Neuronal stem cell (in vitro differentiated cells): ENCODE measurements around the gene PXDN.

Source experiments
- DNase-seq: peaks from one replicate; pipeline ENCODE4 v3.0.0-alpha.2; 2013; ENCODE audit warnings: low spot score
- H2AFZ ChIP-seq: one replicate; pipeline ENCODE4 v1.6.1; 2013; ENCODE audit warnings: mild to moderate bottlenecking, low read length, inconsistent platforms
- H2AK5ac ChIP-seq: 2 replicates; pipeline ENCODE4 v1.6.1; 2013; ENCODE audit warnings: low read depth, mild to moderate bottlenecking, inconsistent platforms, low read length, moderate library complexity, mixed read lengths
- H2BK120ac ChIP-seq: 2 replicates; pipeline ENCODE4 v1.6.1; 2013; ENCODE audit warnings: low read depth, mild to moderate bottlenecking, inconsistent platforms, low read length, moderate library complexity, mixed read lengths
- H2BK12ac ChIP-seq: one replicate; pipeline ENCODE4 v1.6.1; 2013; ENCODE audit warnings: low read length, inconsistent platforms
- H2BK15ac ChIP-seq: 2 replicates; pipeline ENCODE4 v1.6.1; 2013; ENCODE audit warnings: mild to moderate bottlenecking, low read length, inconsistent platforms, mixed read lengths
- H2BK5ac ChIP-seq: one replicate; pipeline ENCODE4 v1.6.1; 2013; ENCODE audit warnings: inconsistent platforms, mild to moderate bottlenecking, low read length, moderate library complexity
- H3K14ac ChIP-seq: one replicate; pipeline ENCODE4 v1.6.1; 2013; ENCODE audit warnings: low read length, inconsistent platforms
- H3K18ac ChIP-seq: 2 replicates; pipeline ENCODE4 v1.6.1; 2013; ENCODE audit warnings: low read length, inconsistent platforms
- H3K23ac ChIP-seq: 2 replicates; pipeline ENCODE4 v1.6.1; 2013; ENCODE audit warnings: low read depth, mild to moderate bottlenecking, mixed read lengths, low read length, inconsistent platforms; ENCODE audit not compliant: poor library complexity
- H3K27ac ChIP-seq: replicated peaks from 3 replicates; pipeline ENCODE4 v1.5.1; 2013; ENCODE audit warnings: low read length, inconsistent platforms
- H3K27me3 ChIP-seq, 3 experiments: 2 replicates each; pipeline ENCODE4 v1.6.1; 2013; ENCODE audit warnings: low read length in 3 of 3, mild to moderate bottlenecking in 2 of 3, inconsistent platforms in 1 of 3, low read depth in 1 of 3, mixed read lengths in 1 of 3, moderate library complexity in 1 of 3; ENCODE audit not compliant: control insufficient read depth in 3 of 3, insufficient read depth in 3 of 3
- H3K36me3 ChIP-seq, 2 donors: replicated peaks in 1 of 2; 2 replicates each; pipeline ENCODE4 v1.6.1; 2013; ENCODE audit warnings: low read length in 2 of 2; ENCODE audit not compliant: control insufficient read depth in 2 of 2, insufficient read depth in 2 of 2
- H3K4ac ChIP-seq: 2 replicates; pipeline ENCODE4 v1.6.1; 2013; ENCODE audit warnings: inconsistent platforms, mild to moderate bottlenecking, low read length, moderate library complexity
- H3K4me1 ChIP-seq, 2 donors: 1 replicate in 1 of 2; 2 replicates in 1 of 2; pipeline ENCODE4 v1.6.1; 2013; ENCODE audit warnings: low read length in 2 of 2, low read depth in 1 of 2; ENCODE audit not compliant: control insufficient read depth in 2 of 2, insufficient read depth in 1 of 2
- H3K4me2 ChIP-seq: one replicate; pipeline ENCODE4 v1.6.1; 2013; ENCODE audit warnings: mild to moderate bottlenecking, low read length, inconsistent platforms; ENCODE audit not compliant: insufficient read depth, poor library complexity, severe bottlenecking
- H3K4me3 ChIP-seq, 2 donors: 2 replicates each; pipeline ENCODE4 v1.5.1; 2013; ENCODE audit warnings: low read length in 2 of 2, mild to moderate bottlenecking in 2 of 2, inconsistent platforms in 1 of 2, moderate library complexity in 1 of 2
- H3K79me1 ChIP-seq: one replicate; pipeline ENCODE4 v1.6.1; 2013; ENCODE audit warnings: low read depth, mild to moderate bottlenecking, inconsistent platforms, low read length, moderate library complexity
- H3K9ac ChIP-seq: one replicate; pipeline ENCODE4 v1.6.1; 2013; ENCODE audit warnings: mild to moderate bottlenecking, low read depth, low read length, inconsistent platforms; ENCODE audit not compliant: poor library complexity
- H3K9me3 ChIP-seq, 2 donors: replicated peaks in 1 of 2; 2 replicates each; pipeline versions ENCODE3 to v1.6.1; 2013; ENCODE audit warnings: low read length in 2 of 2, mild to moderate bottlenecking in 2 of 2, inconsistent platforms in 1 of 2, low read depth in 1 of 2, mixed read lengths in 1 of 2, moderate library complexity in 1 of 2; ENCODE audit not compliant: control insufficient read depth in 2 of 2, insufficient read depth in 1 of 2
- H4K8ac ChIP-seq: one replicate; pipeline ENCODE4 v1.6.1; 2013; ENCODE audit warnings: low read depth, mild to moderate bottlenecking, inconsistent platforms, low read length, moderate library complexity
- H4K91ac ChIP-seq: one replicate; pipeline ENCODE4 v1.6.1; 2013; ENCODE audit warnings: low read length, low read depth, mild to moderate bottlenecking, inconsistent platforms; ENCODE audit not compliant: poor library complexity
- WGBS, 2 donors: extraction: QIAGEN DNeasy Blood & Tissue Kit; methylation state at CpG; one replicate each; pipeline ENCODE4 v1.1.7; 2013; ENCODE audit warnings: missing lambda C conversion rate in 2 of 2, mixed read lengths in 1 of 2; ENCODE audit not compliant: insufficient read length in 2 of 2, insufficient replicate concordance in 1 of 2; ENCODE audit errors: extremely low coverage in 2 of 2; 5-methylcytosine and 5-hydroxymethylcytosine counted together

Gene PXDN

GRCh38 chr2:1671916-1672315 lies 72.4 kb downstream of the PXDN start:
- Histone ChIP-seq H3K4me1 (no peaks in the 10 kb centered on the region), H2BK12ac (no peak overlapping the region), H3K18ac (no peak overlapping the region), H3K36me3 (peaks cover 0 to 43% of the 10 kb centered on the region in 2 donors), H2AFZ (no peak overlapping the region), H3K9ac (no peak overlapping the region), H4K8ac (no peak overlapping the region), H2BK5ac (no peak overlapping the region), H3K27ac (no peak overlapping the region), H3K79me1 (no peaks in the 10 kb centered on the region), H3K9me3 (no peaks in the 10 kb centered on the region), H3K23ac (no peak overlapping the region), H2BK15ac (no peak overlapping the region), H3K14ac (no peak overlapping the region), H3K27me3 (no peaks in the 10 kb centered on the region), H2BK120ac (no peak overlapping the region), H4K91ac (no peak overlapping the region), H2AK5ac (no peak overlapping the region), H3K4me3 (no peak overlapping the region), H3K4me2 (no peak overlapping the region), H3K4ac (no peak overlapping the region)
- WGBS, 2 donors = no CpG with 5 or more reads among the region's 3 CpGs
- no peak for DNase-seq

DNA sequence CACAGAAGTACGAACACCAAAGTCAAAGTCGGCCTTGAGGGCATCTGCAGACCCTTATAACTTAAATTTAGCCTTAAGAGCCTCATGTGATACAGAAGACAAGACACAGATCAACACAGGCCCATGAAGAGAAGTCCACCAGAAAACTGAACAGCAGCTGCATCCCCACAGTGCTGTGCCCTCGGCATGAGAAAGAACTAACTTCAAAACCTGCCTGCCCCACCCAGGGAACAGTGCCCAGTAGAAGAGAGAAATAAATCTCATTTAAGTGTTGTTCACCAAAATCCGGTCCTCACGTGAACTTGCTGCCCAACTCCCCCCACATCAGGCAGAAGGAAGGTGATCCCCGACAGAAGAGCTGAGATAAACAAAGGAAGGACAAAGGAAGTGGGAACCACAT lies 73.7 kb downstream of the PXDN start:
- Histone ChIP-seq H3K27me3 (no peaks in the 10 kb centered on the region), H4K8ac (peak overlapping the region; percentile 82), H3K27ac (no peak overlapping the region), H3K23ac (no peak overlapping the region), H3K9me3 (no peaks in the 10 kb centered on the region), H2BK12ac (no peak overlapping the region), H3K14ac (no peak overlapping the region), H2AFZ (no peak overlapping the region), H3K36me3 (peaks cover 0 to 37% of the 10 kb centered on the region in 2 donors), H3K4me2 (no peak overlapping the region), H2AK5ac (no peak overlapping the region), H3K4me1 (no peaks in the 10 kb centered on the region), H4K91ac (no peak overlapping the region), H3K4ac (no peak overlapping the region), H2BK5ac (no peak overlapping the region), H2BK15ac (no peak overlapping the region), H3K79me1 (no peaks in the 10 kb centered on the region), H3K18ac (no peak overlapping the region), H2BK120ac (no peak overlapping the region), H3K9ac (no peak overlapping the region), H3K4me3 (no peak overlapping the region)
- no peak for DNase-seq
- WGBS, 2 donors = no CpG with 5 or more reads among the region's 6 CpGs

- Histone ChIP-seq H3K4me1 (peaks cover 0 to 2% of the 10 kb centered on the region in 2 donors), H3K36me3 (peaks cover 0 to 36% of the 10 kb centered on the region in 2 donors), H2AK5ac (no peak overlapping the region), H2BK15ac (no peak overlapping the region), H2BK12ac (no peak overlapping the region), H3K23ac (peak overlapping the region; percentile 23), H4K91ac (no peak overlapping the region), H3K18ac (no peak overlapping the region), H2BK5ac (no peak overlapping the region), H3K4ac (no peak overlapping the region), H2BK120ac (no peak overlapping the region), H3K9ac (no peak overlapping the region), H3K27me3 (no peaks in the 10 kb centered on the region), H3K4me2 (no peak overlapping the region), H3K79me1 (no peaks in the 10 kb centered on the region), H2AFZ (no peak overlapping the region), H3K4me3 (no peak overlapping the region), H4K8ac (no peak overlapping the region), H3K14ac (no peak overlapping the region), H3K27ac (no peak overlapping the region), H3K9me3 (no peaks in the 10 kb centered on the region)
- WGBS, 2 donors = no CpG with 5 or more reads among the region's 29 CpGs
- DNase-seq = no peak
Observed at GRCh38 chr2:1665761-1666505, 78.4 kb downstream of the PXDN start.

DNA sequence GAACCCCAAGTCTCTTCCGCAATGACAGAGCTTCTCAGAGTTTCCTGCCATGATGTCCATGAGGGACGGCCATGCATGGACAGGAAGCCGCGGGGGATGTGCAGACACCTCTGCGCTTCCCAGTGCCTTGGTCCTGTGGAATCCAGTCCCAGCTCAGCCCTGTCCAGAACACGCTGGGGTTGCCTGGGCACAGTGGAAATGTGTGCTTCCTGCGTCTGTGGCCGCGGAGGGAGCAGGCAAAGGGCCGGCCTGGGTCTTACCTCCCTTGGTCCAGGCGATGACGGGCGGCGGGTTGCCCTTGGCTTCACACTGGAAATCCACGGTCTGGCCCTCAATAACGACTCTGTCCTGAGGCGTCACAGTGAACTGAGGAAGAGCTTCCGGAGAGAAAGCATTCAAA lies 79.6 kb downstream of the PXDN start:
- Histone ChIP-seq H3K4ac (no peak overlapping the region), H3K27me3 (no peaks in the 10 kb centered on the region), H3K23ac (no peak overlapping the region), H2AFZ (no peak overlapping the region), H3K9me3 (no peaks in the 10 kb centered on the region), H3K18ac (no peak overlapping the region), H2AK5ac (no peak overlapping the region), H3K9ac (no peak overlapping the region), H3K14ac (no peak overlapping the region), H2BK120ac (no peak overlapping the region), H3K27ac (no peak overlapping the region), H3K79me1 (no peaks in the 10 kb centered on the region), H3K4me2 (no peak overlapping the region), H2BK5ac (no peak overlapping the region), H3K4me3 (no peak overlapping the region), H3K36me3 (peaks cover 0 to 45% of the 10 kb centered on the region in 2 donors), H4K8ac (no peak overlapping the region), H2BK15ac (no peak overlapping the region), H3K4me1 (peaks cover 0 to 2% of the 10 kb centered on the region in 2 donors), H2BK12ac (no peak overlapping the region), H4K91ac (no peak overlapping the region)
- no peak for DNase-seq
- no CpG with 5 or more reads among the region's 18 CpGs for WGBS, 2 donors
